Mesendoderm (in vitro differentiated cells): Measurements from ENCODE around the gene LSM14A.

Experiments used
- DNase-seq: peaks from one replicate; pipeline ENCODE4 v3.0.0; 2013
- H2AK5ac ChIP-seq: 2 replicates; pipeline ENCODE4 v1.6.1; 2013; ENCODE audit warnings: low read length, inconsistent platforms
- H2BK120ac ChIP-seq: 2 replicates; pipeline ENCODE4 v1.6.1; 2013; ENCODE audit warnings: low read depth, mild to moderate bottlenecking, low read length, moderate library complexity, mixed read lengths
- H2BK15ac ChIP-seq: replicated peaks from 2 replicates; pipeline ENCODE4 v1.6.1; 2013; ENCODE audit warnings: low read depth, mild to moderate bottlenecking, moderate library complexity
- H2BK5ac ChIP-seq: 2 replicates; pipeline ENCODE4 v1.6.1; 2013; ENCODE audit warnings: low read length, inconsistent platforms
- H3K18ac ChIP-seq: 2 replicates; pipeline ENCODE4 v1.6.1; 2013; ENCODE audit warnings: mild to moderate bottlenecking, low read length, mixed read lengths
- H3K23ac ChIP-seq: one replicate; pipeline ENCODE4 v1.6.1; 2013; ENCODE audit warnings: low read length
- H3K27ac ChIP-seq: 2 replicates; pipeline ENCODE4 v1.5.1; 2013; ENCODE audit warnings: low read depth, mild to moderate bottlenecking, inconsistent platforms, low read length, moderate library complexity
- H3K27me3 ChIP-seq: 2 replicates; pipeline ENCODE4 v1.6.1; 2013; ENCODE audit warnings: low read length, control low read depth, mild to moderate bottlenecking, inconsistent platforms; ENCODE audit not compliant: insufficient read depth, poor library complexity
- H3K36me3 ChIP-seq: 2 replicates; pipeline ENCODE4 v1.6.1; 2013; ENCODE audit warnings: low read length, inconsistent platforms; ENCODE audit not compliant: control insufficient read depth, insufficient read depth
- H3K4ac ChIP-seq: one replicate; pipeline ENCODE4 v1.6.1; 2013; ENCODE audit warnings: low read depth, mild to moderate bottlenecking, low read length, moderate library complexity
- H3K4me1 ChIP-seq: 2 replicates; pipeline ENCODE4 v1.6.1; 2013; ENCODE audit warnings: low read depth, low read length, inconsistent platforms; ENCODE audit not compliant: control insufficient read depth
- H3K4me2 ChIP-seq: 2 replicates; pipeline ENCODE4 v1.6.1; 2013; ENCODE audit warnings: low read length
- H3K4me3 ChIP-seq: 2 replicates; pipeline ENCODE4 v1.5.1; 2013; ENCODE audit warnings: mild to moderate bottlenecking, low read length
- H3K56ac ChIP-seq: one replicate; pipeline ENCODE4 v1.6.1; 2013; ENCODE audit warnings: low read length
- H3K79me1 ChIP-seq: 2 replicates; pipeline ENCODE4 v1.6.1; 2013; ENCODE audit warnings: low read length, inconsistent platforms
- H3K79me2 ChIP-seq: 2 replicates; pipeline ENCODE4 v1.6.1; 2013; ENCODE audit warnings: mild to moderate bottlenecking, low read length; ENCODE audit not compliant: control insufficient read depth, insufficient read depth
- H3K9ac ChIP-seq: 2 replicates; pipeline ENCODE4 v1.6.1; 2013; ENCODE audit warnings: low read length, inconsistent platforms
- H4K5ac ChIP-seq: one replicate; pipeline ENCODE4 v1.6.1; 2013; ENCODE audit warnings: low read length
- H4K8ac ChIP-seq: one replicate; pipeline ENCODE4 v1.6.1; 2013; ENCODE audit warnings: low read depth, mild to moderate bottlenecking, control low read depth, low read length, moderate library complexity
- WGBS: extraction: QIAGEN DNeasy Blood & Tissue Kit; methylation state at CpG from one replicate; pipeline ENCODE4 v1.1.7; 2013; ENCODE audit warnings: low lambda C conversion rate, missing lambda C conversion rate; ENCODE audit not compliant: insufficient coverage; ENCODE audit errors: extremely low coverage; 5-methylcytosine and 5-hydroxymethylcytosine counted together

The LSM14A gene

DNA sequence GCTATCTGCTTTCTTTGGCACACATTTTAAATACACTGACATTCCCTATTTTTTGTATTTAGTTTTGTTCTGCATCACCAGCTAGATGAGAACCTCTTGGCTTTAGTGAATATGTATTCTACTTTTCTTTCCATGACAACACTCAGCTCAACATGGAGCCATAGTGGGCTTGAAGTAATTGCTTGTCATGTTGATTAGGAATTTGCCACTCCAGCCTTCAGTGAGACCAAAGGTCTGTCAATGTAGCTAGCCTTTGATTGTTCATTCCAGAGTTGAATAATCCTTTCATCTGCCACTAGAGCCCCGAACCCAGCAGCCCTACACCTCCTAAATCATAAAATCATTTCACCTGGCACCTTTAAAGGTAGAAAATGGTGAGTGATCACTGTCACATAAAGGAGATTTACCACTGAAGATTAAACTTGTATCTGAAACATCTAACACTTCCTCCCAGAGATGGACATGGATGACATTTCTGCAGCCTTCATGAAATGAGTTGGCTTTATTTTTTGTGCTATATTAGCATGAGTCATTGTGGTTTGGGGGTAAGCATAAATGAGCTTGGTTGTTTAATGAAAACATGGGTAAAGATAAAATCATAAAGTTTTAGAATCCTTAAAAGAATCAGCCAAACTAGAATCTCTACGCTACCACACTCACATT, 52.8 kb downstream of the LSM14A start:
- H3K4me1 ChIP-seq: no peaks in the 10 kb centered on the region

GRCh38 chr19:34225659-34226015, 53.3 kb downstream of the LSM14A start:
- no peak overlapping the region for H3K18ac ChIP-seq
- no peak overlapping the region for H2AK5ac ChIP-seq
- no peak overlapping the region for H2BK120ac ChIP-seq
- H4K8ac ChIP-seq: no peak overlapping the region
- no peak overlapping the region for H3K4me3 ChIP-seq
- no peak overlapping the region for H3K9ac ChIP-seq
- no peak overlapping the region for H4K5ac ChIP-seq
- H2BK5ac ChIP-seq: no peak overlapping the region
- H3K56ac ChIP-seq: no peak overlapping the region
- H3K36me3 ChIP-seq: peaks cover 19% of the 10 kb centered on the region
- no peak overlapping the region for H3K4ac ChIP-seq
- no peak overlapping the region for H3K27ac ChIP-seq
- no peak overlapping the region for H3K4me2 ChIP-seq
- H2BK15ac ChIP-seq: no peak overlapping the region
- no peak overlapping the region for H3K23ac ChIP-seq
- H3K79me1 ChIP-seq: peaks cover 7% of the 10 kb centered on the region
- H3K27me3 ChIP-seq: no peaks in the 10 kb centered on the region
- H3K79me2 ChIP-seq: peaks cover 2% of the 10 kb centered on the region
- H3K4me1 ChIP-seq: no peaks in the 10 kb centered on the region
- DNase-seq: no peak

More for the DNA sequence above, 52.8 kb downstream of the LSM14A start:
- H3K79me1 ChIP-seq: peaks cover 8% of the 10 kb centered on the region
- peaks cover 21% of the 10 kb centered on the region for H3K36me3 ChIP-seq
- H3K9ac ChIP-seq: no peak overlapping the region
- H3K4me3 ChIP-seq: no peak overlapping the region
- no CpG with 5 or more reads among the region's 2 CpGs for WGBS
- H3K4ac ChIP-seq: no peak overlapping the region
- H3K27me3 ChIP-seq: no peaks in the 10 kb centered on the region
- no peak overlapping the region for H3K18ac ChIP-seq
- no peak overlapping the region for H2BK120ac ChIP-seq
- no peak overlapping the region for H3K27ac ChIP-seq
- H3K56ac ChIP-seq: no peak overlapping the region
- no peak overlapping the region for H3K23ac ChIP-seq
- H4K5ac ChIP-seq: no peak overlapping the region
- H3K79me2 ChIP-seq: peaks cover 3% of the 10 kb centered on the region
- H2BK15ac ChIP-seq: no peak overlapping the region
- no peak for DNase-seq
- no peak overlapping the region for H2BK5ac ChIP-seq
- no peak overlapping the region for H3K4me2 ChIP-seq
- no peak overlapping the region for H2AK5ac ChIP-seq
- no peak overlapping the region for H4K8ac ChIP-seq

GRCh38 chr19:34226036-34226435, 53.7 kb downstream of the LSM14A start:
- no peak overlapping the region for H4K8ac ChIP-seq
- no peak overlapping the region for H3K4me3 ChIP-seq
- no peak overlapping the region for H2BK15ac ChIP-seq
- H2BK5ac ChIP-seq: no peak overlapping the region
- peaks cover 2% of the 10 kb centered on the region for H3K79me2 ChIP-seq
- no peak overlapping the region for H3K23ac ChIP-seq
- no peaks in the 10 kb centered on the region for H3K4me1 ChIP-seq
- no peak overlapping the region for H3K18ac ChIP-seq
- H3K4me2 ChIP-seq: no peak overlapping the region
- WGBS: no CpG with 5 or more reads among the region's 2 CpGs
- no peak overlapping the region for H3K56ac ChIP-seq
- H3K27ac ChIP-seq: no peak overlapping the region
- H2BK120ac ChIP-seq: no peak overlapping the region
- no peak overlapping the region for H3K4ac ChIP-seq
- H3K27me3 ChIP-seq: no peaks in the 10 kb centered on the region
- no peak overlapping the region for H3K9ac ChIP-seq
- H3K79me1 ChIP-seq: peaks cover 6% of the 10 kb centered on the region
- no peak overlapping the region for H2AK5ac ChIP-seq
- H3K36me3 ChIP-seq: peaks cover 19% of the 10 kb centered on the region
- H4K5ac ChIP-seq: no peak overlapping the region
- no peak for DNase-seq

DNA sequence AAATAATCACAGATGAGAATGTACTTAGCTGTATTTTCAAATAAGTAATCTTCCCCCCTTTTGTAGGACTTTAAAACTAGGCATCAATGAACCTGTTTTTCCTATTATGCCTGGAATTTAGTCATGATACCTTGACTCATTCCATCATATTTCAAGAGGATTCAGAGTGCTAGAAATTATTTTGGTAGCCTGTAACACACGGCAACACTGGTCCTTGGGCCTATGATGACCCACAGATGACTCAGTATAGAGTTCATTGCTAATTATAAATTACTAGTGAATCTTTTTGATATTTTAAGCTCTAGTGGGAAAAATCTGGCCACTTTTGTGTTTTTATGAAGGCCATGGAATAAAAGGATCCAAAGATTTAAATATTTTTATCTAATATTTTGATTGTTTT, 56.0 kb downstream of the LSM14A start:
- no peak overlapping the region for H2BK120ac ChIP-seq
- no peak overlapping the region for H3K23ac ChIP-seq
- H3K18ac ChIP-seq: no peak overlapping the region
- peaks cover 13% of the 10 kb centered on the region for H3K36me3 ChIP-seq
- no peak overlapping the region for H3K9ac ChIP-seq
- H3K56ac ChIP-seq: no peak overlapping the region
- DNase-seq: no peak
- H2BK15ac ChIP-seq: no peak overlapping the region
- no peak overlapping the region for H3K4me2 ChIP-seq
- H3K4me3 ChIP-seq: no peak overlapping the region
- no peaks in the 10 kb centered on the region for H3K27me3 ChIP-seq
- no peak overlapping the region for H4K5ac ChIP-seq
- no peak overlapping the region for H4K8ac ChIP-seq
- no peaks in the 10 kb centered on the region for H3K4me1 ChIP-seq
- H3K4ac ChIP-seq: no peak overlapping the region
- WGBS: no CpG with 5 or more reads among the region's 1 CpG
- no peak overlapping the region for H2AK5ac ChIP-seq
- H3K27ac ChIP-seq: no peak overlapping the region
- H3K79me2 ChIP-seq: no peaks in the 10 kb centered on the region
- H3K79me1 ChIP-seq: peaks cover 2% of the 10 kb centered on the region
- H2BK5ac ChIP-seq: no peak overlapping the region

DNA sequence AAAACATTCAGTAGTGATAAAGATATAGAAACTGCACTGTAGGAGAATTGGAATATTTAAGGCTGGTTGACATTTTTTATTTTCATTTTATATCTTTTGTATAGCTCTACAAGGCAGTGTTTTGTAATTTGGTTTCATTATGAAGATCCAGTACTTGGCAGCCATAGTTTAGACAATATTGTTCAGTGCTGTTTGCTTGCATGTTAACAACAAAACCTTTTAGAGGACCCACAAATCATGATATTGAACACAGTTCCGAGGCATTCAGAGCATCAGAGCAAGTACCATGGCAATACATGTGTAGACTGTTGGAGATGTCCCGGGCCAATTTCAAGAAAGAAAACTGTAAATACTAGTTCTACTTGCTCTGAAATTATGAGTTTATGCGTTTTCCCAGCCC, 56.5 kb downstream of the LSM14A start:
- Histone ChIP-seq H3K56ac (no peak overlapping the region), H3K79me2 (no peaks in the 10 kb centered on the region), H3K4me3 (no peak overlapping the region), H2BK120ac (no peak overlapping the region), H4K8ac (no peak overlapping the region), H3K36me3 (peaks cover 12% of the 10 kb centered on the region), H3K4me2 (no peak overlapping the region), H4K5ac (no peak overlapping the region), H3K18ac (no peak overlapping the region), H2AK5ac (no peak overlapping the region), H2BK5ac (no peak overlapping the region), H3K27me3 (no peaks in the 10 kb centered on the region), H3K27ac (no peak overlapping the region), H3K9ac (no peak overlapping the region), H3K4ac (no peak overlapping the region), H3K23ac (no peak overlapping the region), H2BK15ac (no peak overlapping the region), H3K4me1 (no peaks in the 10 kb centered on the region), H3K79me1 (peaks cover 2% of the 10 kb centered on the region)
- DNase-seq: no peak
- no CpG with 5 or more reads among the region's 3 CpGs for WGBS

- no peak overlapping the region for H2BK15ac ChIP-seq
- H3K27ac ChIP-seq: no peak overlapping the region
- no peaks in the 10 kb centered on the region for H3K79me2 ChIP-seq
- DNase-seq: no peak
- H4K8ac ChIP-seq: no peak overlapping the region
- no peak overlapping the region for H2AK5ac ChIP-seq
- no peak overlapping the region for H3K4ac ChIP-seq
- H3K4me2 ChIP-seq: no peak overlapping the region
- no peak overlapping the region for H2BK5ac ChIP-seq
- H3K56ac ChIP-seq: no peak overlapping the region
- peaks cover 9% of the 10 kb centered on the region for H3K36me3 ChIP-seq
- no peak overlapping the region for H3K4me3 ChIP-seq
- H3K4me1 ChIP-seq: no peaks in the 10 kb centered on the region
- H3K23ac ChIP-seq: no peak overlapping the region
- no peaks in the 10 kb centered on the region for H3K27me3 ChIP-seq
- no peak overlapping the region for H3K18ac ChIP-seq
- H2BK120ac ChIP-seq: no peak overlapping the region
- H4K5ac ChIP-seq: no peak overlapping the region
- H3K9ac ChIP-seq: no peak overlapping the region
- WGBS: no CpG with 5 or more reads among the region's 4 CpGs
- peaks cover 2% of the 10 kb centered on the region for H3K79me1 ChIP-seq
These were observed 57.4 kb downstream of the LSM14A start for GRCh38 chr19:34229721-34230120.
